ENCODE data around the gene SLC25A30. TPM values are rescaled to one million over a fixed set of nuclear protein-coding genes. Genes with fewer than 3 reads are reported as not detected.

SLC25A30 gene
- total and polyA plus RNA-seq, 9 of the 15 experiments (the other 6 are each of a cell fraction or from before 2014, with no cell fraction given): 1.1 to 11.1 (median 5.6) TPM

DNA sequence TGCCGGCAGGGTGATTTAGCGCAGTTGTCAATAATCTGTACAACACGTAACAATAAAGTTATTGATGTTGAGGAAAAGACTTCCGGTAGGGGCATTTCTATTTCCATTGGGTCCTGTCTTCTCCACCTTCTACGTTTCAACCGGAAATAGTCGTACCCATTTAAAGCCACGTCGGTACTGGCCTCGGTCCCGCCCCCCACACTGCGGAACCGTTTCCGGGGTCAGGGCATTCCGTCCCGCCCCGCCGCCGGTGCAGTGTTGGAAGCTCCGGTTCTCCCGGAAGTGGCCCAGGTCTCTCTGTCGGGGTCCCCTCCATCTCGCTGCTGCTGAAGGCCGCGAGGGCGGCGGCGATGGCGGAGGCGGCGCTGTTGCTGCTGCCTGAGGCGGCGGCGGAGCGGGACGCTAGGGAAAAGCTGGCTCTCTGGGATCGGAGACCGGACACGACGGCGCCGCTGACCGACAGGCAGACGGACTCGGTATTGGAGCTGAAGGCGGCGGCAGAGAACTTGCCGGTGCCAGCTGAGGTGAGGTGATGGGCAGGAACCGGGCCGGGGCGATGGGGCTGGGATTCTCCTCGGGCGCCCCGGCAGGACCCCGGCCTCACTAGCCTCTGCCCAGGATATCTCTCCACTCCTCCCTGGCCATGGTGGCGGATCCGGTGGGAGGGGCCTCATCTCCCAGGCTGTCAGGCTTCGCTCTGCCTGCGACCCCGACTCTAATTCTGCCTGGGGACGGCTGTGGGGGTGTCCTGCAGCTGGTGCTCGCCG, 46.7 kb upstream of the SLC25A30 start, which contains the start of gene COG3 (continued):
- TF ChIP-seq GTF2E2 (tag; IDR thresholded peaks at IDR 0.05): 0 out of 2 replicates have a peak, but pooled peaks have one; percentile 49
- TF ChIP-seq RCOR1 (IDR thresholded peaks at IDR 0.05; ENCODE audit: borderline replicate concordance in 1 of 2, low read depth in 2 of 2, low read length in 2 of 2): no peak
- TF ChIP-seq, protein P1, sequence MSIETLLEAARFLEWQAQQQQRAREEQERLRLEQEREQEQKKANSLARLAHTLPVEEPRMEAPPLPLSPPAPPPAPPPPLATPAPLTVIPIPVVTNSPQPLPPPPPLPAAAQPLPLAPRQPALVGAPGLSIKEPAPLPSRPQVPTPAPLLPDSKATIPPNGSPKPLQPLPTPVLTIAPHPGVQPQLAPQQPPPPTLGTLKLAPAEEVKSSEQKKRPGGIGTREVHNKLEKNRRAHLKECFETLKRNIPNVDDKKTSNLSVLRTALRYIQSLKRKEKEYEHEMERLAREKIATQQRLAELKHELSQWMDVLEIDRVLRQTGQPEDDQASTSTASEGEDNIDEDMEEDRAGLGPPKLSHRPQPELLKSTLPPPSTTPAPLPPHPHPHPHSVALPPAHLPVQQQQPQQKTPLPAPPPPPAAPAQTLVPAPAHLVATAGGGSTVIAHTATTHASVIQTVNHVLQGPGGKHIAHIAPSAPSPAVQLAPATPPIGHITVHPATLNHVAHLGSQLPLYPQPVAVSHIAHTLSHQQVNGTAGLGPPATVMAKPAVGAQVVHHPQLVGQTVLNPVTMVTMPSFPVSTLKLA (conservative IDR thresholded peaks at IDR 0.05): peak; percentile 55 to 73; a peak in 3 of 4 replicates
- TF ChIP-seq, protein P2, sequence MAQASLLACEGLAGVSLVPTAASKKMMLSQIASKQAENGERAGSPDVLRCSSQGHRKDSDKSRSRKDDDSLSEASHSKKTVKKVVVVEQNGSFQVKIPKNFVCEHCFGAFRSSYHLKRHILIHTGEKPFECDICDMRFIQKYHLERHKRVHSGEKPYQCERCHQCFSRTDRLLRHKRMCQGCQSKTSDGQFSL (CRISPR knock-in tag; IDR thresholded peaks at IDR 0.05): no peak
- TF ChIP-seq, protein P2 (tag; IDR thresholded peaks at IDR 0.05): no peak
- TF ChIP-seq SNIP1 (IDR thresholded peaks at IDR 0.05; ENCODE audit: low read depth): no peak
- TF ChIP-seq RFX5 (IDR thresholded peaks at IDR 0.05; ENCODE audit: low read depth, low read length): no peak
- TF ChIP-seq XRCC3 (IDR thresholded peaks at IDR 0.05): no peak
- TF ChIP-seq BHLHE40 (IDR thresholded peaks at IDR 0.05; ENCODE audit: low read length): peak; percentile 72
- no peak for TF ChIP-seq ZNF586 (CRISPR knock-in tag; conservative IDR thresholded peaks at IDR 0.05)
- TF ChIP-seq, protein P3, sequence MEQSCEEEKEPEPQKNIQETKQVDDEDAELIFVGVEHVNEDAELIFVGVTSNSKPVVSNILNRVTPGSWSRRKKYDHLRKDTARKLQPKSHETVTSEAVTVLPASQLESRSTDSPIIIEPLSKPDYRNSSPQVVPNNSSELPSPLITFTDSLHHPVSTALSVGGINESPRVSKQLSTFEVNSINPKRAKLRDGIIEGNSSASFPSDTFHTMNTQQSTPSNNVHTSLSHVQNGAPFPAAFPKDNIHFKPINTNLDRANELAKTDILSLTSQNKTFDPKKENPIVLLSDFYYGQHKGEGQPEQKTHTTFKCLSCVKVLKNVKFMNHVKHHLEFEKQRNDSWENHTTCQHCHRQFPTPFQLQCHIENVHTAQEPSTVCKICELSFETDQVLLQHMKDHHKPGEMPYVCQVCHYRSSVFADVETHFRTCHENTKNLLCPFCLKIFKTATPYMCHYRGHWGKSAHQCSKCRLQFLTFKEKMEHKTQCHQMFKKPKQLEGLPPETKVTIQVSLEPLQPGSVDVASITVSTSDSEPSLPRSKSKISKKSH (CRISPR knock-in tag; IDR thresholded peaks at IDR 0.05): no peak
- TF ChIP-seq ZNF311 (CRISPR knock-in tag; IDR thresholded peaks at IDR 0.05): no peak
- TF ChIP-seq NR2C1 (IDR thresholded peaks at IDR 0.05): peak; percentile 99
- TF ChIP-seq NR2C1 (tag; IDR thresholded peaks at IDR 0.05): peak; percentile 99
- no peak for TF ChIP-seq ARID2 (IDR thresholded peaks at IDR 0.05)
- no peak for TF ChIP-seq PCBP2 (IDR thresholded peaks at IDR 0.05; ENCODE audit: low read depth, low read length, poor library complexity, severe bottlenecking)
- no peak for TF ChIP-seq ZNF23 (CRISPR knock-in tag; IDR thresholded peaks at IDR 0.05)
- TF ChIP-seq, protein P4, sequence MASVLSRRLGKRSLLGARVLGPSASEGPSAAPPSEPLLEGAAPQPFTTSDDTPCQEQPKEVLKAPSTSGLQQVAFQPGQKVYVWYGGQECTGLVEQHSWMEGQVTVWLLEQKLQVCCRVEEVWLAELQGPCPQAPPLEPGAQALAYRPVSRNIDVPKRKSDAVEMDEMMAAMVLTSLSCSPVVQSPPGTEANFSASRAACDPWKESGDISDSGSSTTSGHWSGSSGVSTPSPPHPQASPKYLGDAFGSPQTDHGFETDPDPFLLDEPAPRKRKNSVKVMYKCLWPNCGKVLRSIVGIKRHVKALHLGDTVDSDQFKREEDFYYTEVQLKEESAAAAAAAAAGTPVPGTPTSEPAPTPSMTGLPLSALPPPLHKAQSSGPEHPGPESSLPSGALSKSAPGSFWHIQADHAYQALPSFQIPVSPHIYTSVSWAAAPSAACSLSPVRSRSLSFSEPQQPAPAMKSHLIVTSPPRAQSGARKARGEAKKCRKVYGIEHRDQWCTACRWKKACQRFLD (CRISPR knock-in tag; IDR thresholded peaks at IDR 0.05): peak; percentile 36; the same call in 1 of the 2 replicates
- TF ChIP-seq, protein P5, sequence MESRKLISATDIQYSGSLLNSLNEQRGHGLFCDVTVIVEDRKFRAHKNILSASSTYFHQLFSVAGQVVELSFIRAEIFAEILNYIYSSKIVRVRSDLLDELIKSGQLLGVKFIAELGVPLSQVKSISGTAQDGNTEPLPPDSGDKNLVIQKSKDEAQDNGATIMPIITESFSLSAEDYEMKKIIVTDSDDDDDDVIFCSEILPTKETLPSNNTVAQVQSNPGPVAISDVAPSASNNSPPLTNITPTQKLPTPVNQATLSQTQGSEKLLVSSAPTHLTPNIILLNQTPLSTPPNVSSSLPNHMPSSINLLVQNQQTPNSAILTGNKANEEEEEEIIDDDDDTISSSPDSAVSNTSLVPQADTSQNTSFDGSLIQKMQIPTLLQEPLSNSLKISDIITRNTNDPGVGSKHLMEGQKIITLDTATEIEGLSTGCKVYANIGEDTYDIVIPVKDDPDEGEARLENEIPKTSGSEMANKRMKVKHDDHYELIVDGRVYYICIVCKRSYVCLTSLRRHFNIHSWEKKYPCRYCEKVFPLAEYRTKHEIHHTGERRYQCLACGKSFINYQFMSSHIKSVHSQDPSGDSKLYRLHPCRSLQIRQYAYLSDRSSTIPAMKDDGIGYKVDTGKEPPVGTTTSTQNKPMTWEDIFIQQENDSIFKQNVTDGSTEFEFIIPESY (CRISPR knock-in tag; IDR thresholded peaks at IDR 0.05): no peak

Measured in K562 (cell line).